ENCODE results near the gene FARS2. TPM values are rescaled to one million over a fixed set of nuclear protein-coding genes. Genes with fewer than 3 reads are reported as not detected.

Gene FARS2
- polyA plus RNA-seq, 1 donor from 2014 or later: 11.9 TPM

GRCh38 chr6:5326022-5326641 lies 64.8 kb downstream of the FARS2 start:
- Histone ChIP-seq H3F3A (ENCODE audit: insufficient read depth, low read length, poor library complexity, severe bottlenecking) (no peaks in the 10 kb centered on the region), H3K36me3 (ENCODE audit: insufficient read depth, low read length) (no peaks in the 10 kb centered on the region), H3K27ac (ENCODE audit: low read length) (no peak overlapping the region), H3K79me2 (replicated peaks; ENCODE audit: insufficient read depth, low read length) (no peaks in the 10 kb centered on the region), H3K9me3 (ENCODE audit: low read length) (no peaks in the 10 kb centered on the region), H3K27me3 (ENCODE audit: insufficient read depth, low read depth, low read length) (no peaks in the 10 kb centered on the region), H4K20me1 (ENCODE audit: insufficient read depth) (no peaks in the 10 kb centered on the region), H3K4me3 (ENCODE audit: low read length) (no peak overlapping the region), H3K9me2 (ENCODE audit: insufficient read depth, low read length) (no peaks in the 10 kb centered on the region), H2AFZ (ENCODE audit: low read depth, low read length) (no peak overlapping the region), H3K9ac (ENCODE audit: low read length) (no peak overlapping the region), H3K4me2 (ENCODE audit: low read length) (no peak overlapping the region)
- TF ChIP-seq CTCF (IDR thresholded peaks at IDR 0.05; ENCODE audit: poor library complexity, severe bottlenecking) (no peak), REST (IDR thresholded peaks at IDR 0.05; ENCODE audit: borderline replicate concordance) (no peak), RAD21 (conservative IDR thresholded peaks at IDR 0.05) (no peak), MXI1 (conservative IDR thresholded peaks at IDR 0.05; ENCODE audit: poor library complexity, severe bottlenecking) (no peak), SMC3 (conservative IDR thresholded peaks at IDR 0.05; ENCODE audit: poor library complexity) (no peak), EP300 (conservative IDR thresholded peaks at IDR 0.05; ENCODE audit: poor library complexity, severe bottlenecking) (no peak), POLR2AphosphoS5 (IDR thresholded peaks at IDR 0.05) (no peak), EZH2 (IDR thresholded peaks at IDR 0.05; ENCODE audit: borderline replicate concordance, insufficient read depth, low read length, poor library complexity, severe bottlenecking) (no peak), TAF1 (IDR thresholded peaks at IDR 0.05; ENCODE audit: low read depth) (no peak)

- H3K9ac ChIP-seq (ENCODE audit: low read length): no peak overlapping the region
- no peaks in the 10 kb centered on the region for H4K20me1 ChIP-seq (ENCODE audit: insufficient read depth)
- no peaks in the 10 kb centered on the region for H3K79me2 ChIP-seq (replicated peaks; ENCODE audit: insufficient read depth, low read length)
- no peak overlapping the region for H3K4me3 ChIP-seq (ENCODE audit: low read length)
- H3K4me2 ChIP-seq (ENCODE audit: low read length): no peak overlapping the region
- no peak overlapping the region for H3K27ac ChIP-seq (ENCODE audit: low read length)
- H3K9me3 ChIP-seq (ENCODE audit: low read length): no peaks in the 10 kb centered on the region
- H3F3A ChIP-seq (ENCODE audit: insufficient read depth, low read length, poor library complexity, severe bottlenecking): no peaks in the 10 kb centered on the region
- no peaks in the 10 kb centered on the region for H3K27me3 ChIP-seq (ENCODE audit: insufficient read depth, low read depth, low read length)
- no peak overlapping the region for H2AFZ ChIP-seq (ENCODE audit: low read depth, low read length)
- TF ChIP-seq TAF1 (IDR thresholded peaks at IDR 0.05; ENCODE audit: low read depth) (no peak), POLR2AphosphoS5 (IDR thresholded peaks at IDR 0.05) (no peak), MXI1 (conservative IDR thresholded peaks at IDR 0.05; ENCODE audit: poor library complexity, severe bottlenecking) (no peak)
- H3K36me3 ChIP-seq (ENCODE audit: insufficient read depth, low read length): no peaks in the 10 kb centered on the region
- H3K9me2 ChIP-seq (ENCODE audit: insufficient read depth, low read length): no peaks in the 10 kb centered on the region
Observed at GRCh38 chr6:5328800-5329199, 67.5 kb downstream of the FARS2 start.
